ENCODE results near the gene TMEM240.

DNA sequence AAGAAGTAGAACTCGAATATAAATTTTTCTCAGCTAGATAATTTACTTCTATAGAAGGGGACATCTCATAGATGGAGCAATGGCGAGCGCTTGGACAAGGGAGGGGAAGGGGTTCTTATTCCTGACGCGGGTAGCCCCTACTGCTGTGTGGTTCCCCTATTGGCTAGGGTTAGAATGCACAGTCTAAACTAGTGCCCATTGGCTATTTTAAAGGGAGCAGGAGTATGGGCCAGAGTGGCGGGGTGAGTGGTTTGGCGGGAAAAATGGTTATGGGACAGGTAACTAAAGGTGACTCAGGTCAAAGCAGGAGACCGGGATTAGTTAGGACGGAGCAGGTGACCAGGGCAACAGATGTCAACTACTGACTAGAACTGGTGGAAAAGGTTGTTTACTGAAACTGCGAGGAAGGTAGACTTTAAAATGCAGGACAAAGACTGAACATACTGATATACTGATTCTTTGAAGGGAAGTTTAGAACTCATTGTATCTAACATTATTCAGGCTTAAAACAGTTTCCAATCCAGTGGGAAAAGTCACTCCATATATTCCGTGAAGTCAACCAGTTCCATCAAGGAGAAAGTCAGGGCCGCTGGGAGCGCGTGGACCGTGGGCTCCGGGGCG is 29.4 kb downstream of the TMEM240 start:
- TF ChIP-seq, protein P1, sequence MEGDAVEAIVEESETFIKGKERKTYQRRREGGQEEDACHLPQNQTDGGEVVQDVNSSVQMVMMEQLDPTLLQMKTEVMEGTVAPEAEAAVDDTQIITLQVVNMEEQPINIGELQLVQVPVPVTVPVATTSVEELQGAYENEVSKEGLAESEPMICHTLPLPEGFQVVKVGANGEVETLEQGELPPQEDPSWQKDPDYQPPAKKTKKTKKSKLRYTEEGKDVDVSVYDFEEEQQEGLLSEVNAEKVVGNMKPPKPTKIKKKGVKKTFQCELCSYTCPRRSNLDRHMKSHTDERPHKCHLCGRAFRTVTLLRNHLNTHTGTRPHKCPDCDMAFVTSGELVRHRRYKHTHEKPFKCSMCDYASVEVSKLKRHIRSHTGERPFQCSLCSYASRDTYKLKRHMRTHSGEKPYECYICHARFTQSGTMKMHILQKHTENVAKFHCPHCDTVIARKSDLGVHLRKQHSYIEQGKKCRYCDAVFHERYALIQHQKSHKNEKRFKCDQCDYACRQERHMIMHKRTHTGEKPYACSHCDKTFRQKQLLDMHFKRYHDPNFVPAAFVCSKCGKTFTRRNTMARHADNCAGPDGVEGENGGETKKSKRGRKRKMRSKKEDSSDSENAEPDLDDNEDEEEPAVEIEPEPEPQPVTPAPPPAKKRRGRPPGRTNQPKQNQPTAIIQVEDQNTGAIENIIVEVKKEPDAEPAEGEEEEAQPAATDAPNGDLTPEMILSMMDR (IDR thresholded peaks at IDR 0.05): no peak
- no peak for TF ChIP-seq POLR2A (IDR thresholded peaks at IDR 0.05)

Data from tibial nerve (tissue), 3 donors.